ENCODE results near the gene COL23A1. TPM values are rescaled to one million over a fixed set of nuclear protein-coding genes. Genes with fewer than 3 reads are reported as not detected.

COL23A1 gene
- total and polyA plus RNA-seq, 2 of the 8 experiments (the other 6 are each of a cell fraction or from before 2014, with no cell fraction given), result 3.1 to 4.7 TPM

DNA sequence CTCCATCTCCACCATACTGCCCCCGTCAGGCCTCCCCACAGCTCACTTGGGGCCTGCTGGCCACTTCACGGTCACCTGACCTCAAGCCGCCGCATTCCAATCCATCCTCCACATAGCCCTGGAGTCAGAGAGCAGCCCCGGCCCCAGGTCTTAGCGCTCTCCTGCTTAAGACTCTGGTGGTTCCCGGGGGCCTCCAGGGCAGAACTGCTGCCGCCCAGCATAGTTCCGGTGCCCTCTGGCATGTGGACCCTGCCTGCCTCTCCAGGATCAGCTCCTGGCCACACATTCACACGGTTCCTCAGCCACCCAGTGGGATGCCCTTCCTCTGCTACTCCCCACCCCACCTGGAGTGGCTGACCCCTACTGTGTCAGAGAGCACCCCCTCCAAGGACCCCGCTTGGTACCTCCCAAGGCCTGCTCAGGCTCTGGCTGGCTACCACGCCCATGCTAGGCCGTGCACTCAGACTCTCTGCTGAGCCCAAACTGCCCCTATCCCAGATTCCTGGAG, 366.3 kb downstream of the COL23A1 start (continued):
- TF ChIP-seq, protein P1, sequence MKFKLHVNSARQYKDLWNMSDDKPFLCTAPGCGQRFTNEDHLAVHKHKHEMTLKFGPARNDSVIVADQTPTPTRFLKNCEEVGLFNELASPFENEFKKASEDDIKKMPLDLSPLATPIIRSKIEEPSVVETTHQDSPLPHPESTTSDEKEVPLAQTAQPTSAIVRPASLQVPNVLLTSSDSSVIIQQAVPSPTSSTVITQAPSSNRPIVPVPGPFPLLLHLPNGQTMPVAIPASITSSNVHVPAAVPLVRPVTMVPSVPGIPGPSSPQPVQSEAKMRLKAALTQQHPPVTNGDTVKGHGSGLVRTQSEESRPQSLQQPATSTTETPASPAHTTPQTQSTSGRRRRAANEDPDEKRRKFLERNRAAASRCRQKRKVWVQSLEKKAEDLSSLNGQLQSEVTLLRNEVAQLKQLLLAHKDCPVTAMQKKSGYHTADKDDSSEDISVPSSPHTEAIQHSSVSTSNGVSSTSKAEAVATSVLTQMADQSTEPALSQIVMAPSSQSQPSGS (IDR thresholded peaks at IDR 0.05; ENCODE audit: low read length), result no peak
- peak in 1 of 2 experiments; percentile 11; a peak in 2 of 4 replicates for TF ChIP-seq RAD21 (IDR thresholded peaks at IDR 0.05 in 1 of 2, conservative IDR thresholded peaks at IDR 0.05 in 1 of 2; ENCODE audit: low read depth in 2 of 2, low read length in 2 of 2)
- TF ChIP-seq CTBP2 (IDR thresholded peaks at IDR 0.05; ENCODE audit: borderline replicate concordance, insufficient read depth, insufficient read length, low read length), result no peak
- TF ChIP-seq SUZ12 (IDR thresholded peaks at IDR 0.05; ENCODE audit: low read length), result no peak
- no peak for TF ChIP-seq GTF2F1 (IDR thresholded peaks at IDR 0.05; ENCODE audit: borderline replicate concordance, low read depth, low read length)
- peak; percentile 66 for TF ChIP-seq SP1 (IDR thresholded peaks at IDR 0.05; ENCODE audit: low read depth, low read length)
- peak; percentile 38; the same call in 1 of the 2 replicates for TF ChIP-seq POLR2AphosphoS5 (IDR thresholded peaks at IDR 0.05; ENCODE audit: low read depth, low read length)
- TF ChIP-seq YY1 (IDR thresholded peaks at IDR 0.05; ENCODE audit: low read depth, low read length), result no peak
- TF ChIP-seq SIN3A (conservative IDR thresholded peaks at IDR 0.05 in 1 of 2, IDR thresholded peaks at IDR 0.05 in 1 of 2; ENCODE audit: low read depth in 1 of 2, low read length in 2 of 2), result no peak
- TF ChIP-seq EZH2 (IDR thresholded peaks at IDR 0.05; ENCODE audit: low read depth, low read length, severe bottlenecking), result no peak
- no peak for TF ChIP-seq HDAC2 (IDR thresholded peaks at IDR 0.05; ENCODE audit: borderline replicate concordance in 1 of 2, low read depth in 2 of 2, low read length in 2 of 2)
- TF ChIP-seq EGR1 (IDR thresholded peaks at IDR 0.05; ENCODE audit: borderline replicate concordance, low read depth, low read length), result no peak

Data from H1 (cell line).